ENCODE data around the gene STPG3.
"Not testable (repeated sequence)": the region's sequence is repeated elsewhere in the genome, so short reads cannot be mapped to it uniquely, and the experiment has no call there.

DNA sequence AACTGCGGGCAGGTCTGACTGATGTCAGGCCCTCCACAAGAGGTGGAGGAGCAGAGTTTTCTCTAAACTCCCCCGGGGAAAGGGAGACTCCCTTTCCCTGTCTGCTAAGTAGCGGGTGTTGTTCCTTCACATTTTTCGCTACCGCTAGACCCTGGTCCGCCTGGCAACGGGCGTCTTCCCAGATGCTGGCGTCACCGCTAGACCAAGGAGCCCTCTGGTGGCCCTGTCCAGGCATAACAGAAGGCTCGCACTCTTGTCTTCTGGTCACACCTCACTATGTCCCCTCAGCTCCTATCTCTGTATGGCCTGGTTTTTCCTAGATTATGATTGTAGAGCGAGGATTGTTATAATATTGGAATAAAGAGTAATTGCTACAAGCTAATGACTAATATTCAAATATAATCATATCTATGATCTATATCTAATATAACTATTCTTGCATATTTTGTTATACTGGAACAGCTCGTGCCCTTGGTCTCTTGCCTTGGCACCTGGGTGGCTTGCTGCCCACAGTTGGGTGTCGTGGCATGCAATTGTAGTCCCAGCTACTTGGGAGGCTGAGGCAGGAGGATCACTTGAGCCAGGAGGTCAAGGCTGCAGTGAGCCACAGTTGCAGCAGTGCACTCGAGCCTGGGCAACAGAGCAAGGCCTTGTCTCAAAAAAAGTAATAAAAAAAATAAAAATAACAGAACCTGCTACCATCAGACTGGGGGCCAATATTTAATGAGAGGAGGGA lies 11.3 kb downstream of the STPG3 start:
- TF ChIP-seq CBX8 (IDR thresholded peaks at IDR 0.05); TP53 (CRISPR knock-in tag; IDR thresholded peaks at IDR 0.05); RARB (CRISPR knock-in tag; IDR thresholded peaks at IDR 0.05); SREBF2 (IDR thresholded peaks at IDR 0.05); HES2 (IDR thresholded peaks at IDR 0.05); JUN (IDR thresholded peaks at IDR 0.05); BHLHE40 (IDR thresholded peaks at IDR 0.05; ENCODE audit: low read depth, low read length); POLR2A (IDR thresholded peaks at IDR 0.05; ENCODE audit: low read length): not testable (repeated sequence)
- TF ChIP-seq CTCF (IDR thresholded peaks at IDR 0.05) = peak; percentile 32
